ENCODE measurements around the gene DDX19B. TPM values are rescaled to one million over a fixed set of nuclear protein-coding genes. Genes with fewer than 3 reads are reported as not detected.
A peak's percentile ranks its signal among the peaks of the same experiment; 100 is the strongest.
"Not testable (repeated sequence)": the region's sequence is repeated elsewhere in the genome, so short reads cannot be mapped to it uniquely, and the experiment has no call there.

The DDX19B gene
- total RNA-seq (10 to 100 TPM; 23.6 to 29.9 (median 27.8) TPM), polyA plus RNA-seq (10 to 100 TPM; 48.4 to 60.5 TPM), total RNA-seq (18.3 reads per million, percentile 48 among the genes with 10 or more reads in this experiment)

GRCh38 chr16:70298988-70299938 lies at the start of gene DDX19B:
Gene DDX19B (plus strand): TSS chr16:70299186. CDS start chr16:70299298, 112 bp downstream.
- ChIA-PET CTCF (interaction anchor here (0.9 to 1.9 kb wide), 4 partner anchors 11 to 81 kb away, joined by 3 to 6 read pairs (median 4); partner anchors contain the start of gene AARS1), POLR2A (interaction anchor here (0.7 to 3.4 kb wide), 20 partner anchors 8 to 502 kb away, joined by 3 to 53 read pairs (median 4); partner anchors contain the start of genes AARS1, DDX19A, EXOSC6 and FCSK)
- Histone ChIP-seq H3K4me3 (ENCODE audit: low read length) (peak within 1 kb of the TSS; percentile 86), H3K27me3 (ENCODE audit: control insufficient read depth in 2 of 2, insufficient read depth in 2 of 2, low read length in 2 of 2) (no peaks in the 10 kb centered on the region), H3K9me3 (ENCODE audit: control insufficient read depth in 2 of 3, low read length in 3 of 3) (no peaks in the 10 kb centered on the region), H3K27ac (ENCODE audit: low read depth, low read length) (peak within 1 kb of the TSS; percentile 97), H3K36me3 (ENCODE audit: control insufficient read depth in 2 of 3, insufficient read depth in 3 of 3, low read length in 3 of 3) (peaks cover 0 to 4% (median 0%) of the 10 kb centered on the region in 3 experiments), H3K4me1 (ENCODE audit: control insufficient read depth in 2 of 2, insufficient read depth in 2 of 2, low read length in 2 of 2) (peaks cover 0 to 4% of the 10 kb centered on the region in 2 donors)
- peaks cover 8 to 30% (median 20%) of the 10 kb centered on the region in 5 donors for H3K36me3 Mint-ChIP-seq
- peak within 1 kb of the TSS; percentile 93 to 100 (median 99) for H3K27ac Mint-ChIP-seq
- peaks cover 0 to 17% (median 8%) of the 10 kb centered on the region in 11 donors for H3K9me3 Mint-ChIP-seq
- peaks cover 23 to 46% (median 42%) of the 10 kb centered on the region in 7 donors for H3K4me1 Mint-ChIP-seq
- peak within 1 kb of the TSS; percentile 89 to 98 (median 96) for H3K4me3 Mint-ChIP-seq
- intact Hi-C loops (cut with micrococcal nuclease), result loop anchor here (1.0 to 2.0 kb wide), 4 partner anchors 10 to 48 kb away; partner anchors contain the start of genes DDX19A (in 2 of the 2) and AARS1 (in 1 of the 2)
- peak; percentile 83 for ATAC-seq
- DNase-seq, result peak; percentile 28 to 69 (median 51)
- H3K27me3 Mint-ChIP-seq, result no peaks in the 10 kb centered on the region

GRCh38 chr16:70249697-70250096 lies 49.3 kb upstream of the DDX19B start:
- peaks cover 5 to 15% of the 10 kb centered on the region in 2 donors for H3K4me1 ChIP-seq (ENCODE audit: control insufficient read depth in 2 of 2, insufficient read depth in 2 of 2, low read length in 2 of 2)
- ATAC-seq; CTCF ChIA-PET; H3K27me3 Mint-ChIP-seq; H3K9me3 Mint-ChIP-seq; H3K9me3 ChIP-seq (ENCODE audit: control insufficient read depth in 2 of 3, low read length in 3 of 3); DNase-seq; H3K27me3 ChIP-seq (ENCODE audit: control insufficient read depth in 2 of 2, insufficient read depth in 2 of 2, low read length in 2 of 2); H3K4me3 ChIP-seq (ENCODE audit: low read length): not testable (repeated sequence)
- peak overlapping the region; percentile 41 for H3K27ac ChIP-seq (ENCODE audit: low read depth, low read length)
- Mint-ChIP-seq H3K4me1 (peaks cover 5 to 51% (median 38%) of the 10 kb centered on the region in 7 donors), H3K27ac (peak overlapping the region; percentile 41 to 81 (median 74)), H3K4me3 (peak overlapping the region; percentile 51 to 93 (median 70)), H3K36me3 (peaks cover 0 to 22% (median 0%) of the 10 kb centered on the region in 5 donors)
- POLR2A ChIA-PET, result interaction anchor here (0.7 to 2.1 kb wide), 3 partner anchors 49 to 274 kb away, joined by 3 to 5 read pairs (median 3); no protein-coding TSS in a partner anchor
- intact Hi-C loops (cut with micrococcal nuclease), result loop anchor here (2.0 to 10.0 kb wide), 4 partner anchors 131 to 1845 kb away; partner anchors contain the start of genes COG4 (in 1 of the 2), DHX38 (in 1 of the 2), SF3B3 (in 1 of the 2) and ST3GAL2 (in 1 of the 2)
- peaks cover 0 to 26% (median 5%) of the 10 kb centered on the region in 3 experiments for H3K36me3 ChIP-seq (ENCODE audit: control insufficient read depth in 2 of 3, insufficient read depth in 3 of 3, low read length in 3 of 3)

- intact Hi-C loops (cut with micrococcal nuclease), result loop anchor here (1.0 to 10.0 kb wide), 6 partner anchors 38 to 1844 kb away; partner anchors contain the start of genes AARS1 (in 2 of the 2), COG4 (in 1 of the 2), DDX19A (in 1 of the 2) and DHX38 (in 1 of the 2)
- no peaks in the 10 kb centered on the region for H3K9me3 ChIP-seq (ENCODE audit: control insufficient read depth in 2 of 3, low read length in 3 of 3)
- H3K27ac ChIP-seq (ENCODE audit: low read depth, low read length), result peak overlapping the region; percentile 85
- H3K4me1 Mint-ChIP-seq, result peaks cover 1 to 48% (median 31%) of the 10 kb centered on the region in 7 donors
- H3K27me3 ChIP-seq (ENCODE audit: control insufficient read depth in 2 of 2, insufficient read depth in 2 of 2, low read length in 2 of 2), result no peaks in the 10 kb centered on the region
- no peaks in the 10 kb centered on the region for H3K27me3 Mint-ChIP-seq
- POLR2A ChIA-PET, result interaction anchor here (0.5 to 2.3 kb wide), 7 partner anchors 12 to 1656 kb away, joined by 4 to 13 read pairs (median 5); partner anchors contain the start of genes AARS1, COG4, DDX19B and SF3B3
- H3K36me3 Mint-ChIP-seq, result peaks cover 0 to 22% (median 0%) of the 10 kb centered on the region in 5 donors
- DNase-seq, result peak in 2 of 9 donors; percentile 7 to 11
- ATAC-seq, result peak; percentile 58
- H3K36me3 ChIP-seq (ENCODE audit: control insufficient read depth in 2 of 3, insufficient read depth in 3 of 3, low read length in 3 of 3), result peaks cover 4 to 38% (median 10%) of the 10 kb centered on the region in 3 experiments
- CTCF ChIA-PET, result interaction anchor here (0.6 kb wide), 1 partner anchor 270 kb away, joined by 3 read pairs; no protein-coding TSS in a partner anchor
- peak overlapping the region; percentile 59 for H3K4me3 ChIP-seq (ENCODE audit: low read length)
- peaks cover 0 to 3% (median 0%) of the 10 kb centered on the region in 11 donors for H3K9me3 Mint-ChIP-seq
- H3K4me1 ChIP-seq (ENCODE audit: control insufficient read depth in 2 of 2, insufficient read depth in 2 of 2, low read length in 2 of 2), result peaks cover 5 to 15% of the 10 kb centered on the region in 2 donors
- peak overlapping the region; percentile 58 to 93 (median 80) for H3K4me3 Mint-ChIP-seq
- peak overlapping the region; percentile 28 to 92 (median 86) for H3K27ac Mint-ChIP-seq
Measured at GRCh38 chr16:70250748-70251628, 48.0 kb upstream of the DDX19B start.

- peak; percentile 85 to 94 (median 93) for DNase-seq
- ChIA-PET POLR2A (interaction anchor here (0.6 to 2.3 kb wide), 7 partner anchors 11 to 272 kb away, joined by 4 to 13 read pairs (median 6); partner anchors contain the start of genes AARS1, COG4, DDX19B and SF3B3), CTCF (interaction anchor here (0.6 to 1.2 kb wide), 2 partner anchors 15 to 269 kb away, joined by 3 read pairs; no protein-coding TSS in a partner anchor)
- Mint-ChIP-seq H3K27ac (peak within 1 kb of the TSS; percentile 86 to 96 (median 92)), H3K9me3 (peaks cover 0 to 3% (median 0%) of the 10 kb centered on the region in 11 donors), H3K4me3 (peak within 1 kb of the TSS; percentile 82 to 93 (median 90)), H3K36me3 (peaks cover 0 to 22% (median 0%) of the 10 kb centered on the region in 5 donors), H3K27me3 (no peaks in the 10 kb centered on the region), H3K4me1 (peaks cover 0 to 41% (median 24%) of the 10 kb centered on the region in 7 donors)
- Histone ChIP-seq H3K4me3 (ENCODE audit: low read length) (peak within 1 kb of the TSS; percentile 67), H3K27ac (ENCODE audit: low read depth, low read length) (peak within 1 kb of the TSS; percentile 85), H3K27me3 (ENCODE audit: control insufficient read depth in 2 of 2, insufficient read depth in 2 of 2, low read length in 2 of 2) (no peaks in the 10 kb centered on the region), H3K9me3 (ENCODE audit: control insufficient read depth in 2 of 3, low read length in 3 of 3) (no peaks in the 10 kb centered on the region), H3K4me1 (ENCODE audit: control insufficient read depth in 2 of 2, insufficient read depth in 2 of 2, low read length in 2 of 2) (peaks cover 5 to 15% of the 10 kb centered on the region in 2 donors), H3K36me3 (ENCODE audit: control insufficient read depth in 2 of 3, insufficient read depth in 3 of 3, low read length in 3 of 3) (peaks cover 9 to 46% (median 15%) of the 10 kb centered on the region in 3 experiments)
- intact Hi-C loops (cut with micrococcal nuclease), result loop anchor here (1.0 to 10.0 kb wide), 8 partner anchors 38 to 1843 kb away; partner anchors contain the start of genes AARS1 (in 2 of the 2), COG4 (in 2 of the 2), DDX19A (in 2 of the 2) and SF3B3 (in 2 of the 2)
- peak; percentile 99 for ATAC-seq
Measured at GRCh38 chr16:70251629-70252354, 47.2 kb upstream of the DDX19B start, which contains the start of gene EXOSC6. Gene EXOSC6 (minus strand): TSS chr16:70251940. CDS start chr16:70251900, 40 bp downstream.
